HG02973 (cell line): ENCODE results near the gene GPR141.

ENCODE experiments used
- ATAC-seq: cut with Tn5 transposase; IDR thresholded peaks from one replicate; pipeline ENCODE4 v1.9.1; 2021; ENCODE audit warnings: moderate library complexity; ENCODE audit not compliant: unreplicated experiment

The GPR141 gene, protein sequence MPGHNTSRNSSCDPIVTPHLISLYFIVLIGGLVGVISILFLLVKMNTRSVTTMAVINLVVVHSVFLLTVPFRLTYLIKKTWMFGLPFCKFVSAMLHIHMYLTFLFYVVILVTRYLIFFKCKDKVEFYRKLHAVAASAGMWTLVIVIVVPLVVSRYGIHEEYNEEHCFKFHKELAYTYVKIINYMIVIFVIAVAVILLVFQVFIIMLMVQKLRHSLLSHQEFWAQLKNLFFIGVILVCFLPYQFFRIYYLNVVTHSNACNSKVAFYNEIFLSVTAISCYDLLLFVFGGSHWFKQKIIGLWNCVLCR

DNA sequence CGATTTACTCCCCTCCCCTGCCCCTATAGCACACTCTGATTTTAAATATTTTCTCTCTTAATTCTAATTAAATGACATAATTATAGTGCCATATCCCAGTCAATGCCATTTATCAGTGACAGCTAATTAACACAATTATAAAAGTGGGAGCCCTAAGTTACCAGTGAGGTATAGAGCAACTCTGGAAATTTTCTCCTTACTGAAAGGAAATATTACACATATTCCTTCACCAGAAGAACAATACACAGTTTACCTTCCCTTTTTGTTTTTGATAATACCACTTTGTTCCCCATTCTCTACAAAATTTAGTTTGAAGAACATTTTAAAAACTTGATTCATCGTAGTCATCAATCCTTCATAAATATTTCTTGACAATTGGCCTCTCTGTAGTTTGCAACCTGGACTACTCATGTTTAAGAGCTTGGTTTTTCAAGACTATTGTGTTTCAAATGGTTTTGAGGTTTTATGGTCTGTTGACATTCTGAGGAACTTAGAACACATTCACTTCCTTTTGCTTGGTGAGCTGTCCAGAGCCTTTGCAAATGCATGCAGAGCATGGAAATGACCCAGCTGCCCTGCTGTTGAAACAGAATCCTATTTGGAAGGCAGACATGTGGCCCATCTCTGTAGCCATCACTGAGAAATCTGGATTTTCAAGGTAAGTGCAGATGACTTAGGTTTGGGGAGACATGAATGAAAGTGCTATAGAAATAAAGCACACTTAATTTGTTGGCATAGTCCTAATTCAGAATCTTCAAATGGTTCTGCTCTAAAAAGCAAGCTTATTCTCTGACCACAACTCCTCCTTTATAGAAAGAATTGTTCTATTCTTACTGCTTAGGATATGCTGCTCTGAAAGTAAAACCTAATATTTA is at the start of gene GPR141:
Gene GPR141 (plus strand): TSS at position 521 of the 875 bp plus-strand sequence. CDS start 56,628 bp downstream, outside the sequence.
- peak; percentile 86 for ATAC-seq

DNA sequence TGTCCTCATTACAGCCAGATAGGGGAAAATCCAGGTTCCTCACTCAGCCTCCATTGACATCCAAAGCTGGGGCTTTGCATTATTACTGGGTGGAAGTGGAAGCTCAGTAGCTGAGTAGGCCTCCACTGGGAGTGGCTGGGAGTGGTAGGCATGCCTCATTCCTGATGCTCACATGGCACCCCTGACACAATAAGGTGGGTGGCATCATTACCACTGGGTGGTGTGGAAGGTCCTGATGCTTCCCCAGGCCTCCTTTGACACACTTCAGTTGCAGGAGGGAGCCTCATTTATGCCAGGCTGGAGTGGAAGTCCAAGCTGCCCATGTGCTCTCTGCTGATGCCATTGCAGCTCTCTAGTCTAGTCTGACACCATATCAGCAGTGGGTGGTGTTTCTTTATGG is 48.2 kb upstream of the GPR141 start:
- no peak for ATAC-seq

DNA sequence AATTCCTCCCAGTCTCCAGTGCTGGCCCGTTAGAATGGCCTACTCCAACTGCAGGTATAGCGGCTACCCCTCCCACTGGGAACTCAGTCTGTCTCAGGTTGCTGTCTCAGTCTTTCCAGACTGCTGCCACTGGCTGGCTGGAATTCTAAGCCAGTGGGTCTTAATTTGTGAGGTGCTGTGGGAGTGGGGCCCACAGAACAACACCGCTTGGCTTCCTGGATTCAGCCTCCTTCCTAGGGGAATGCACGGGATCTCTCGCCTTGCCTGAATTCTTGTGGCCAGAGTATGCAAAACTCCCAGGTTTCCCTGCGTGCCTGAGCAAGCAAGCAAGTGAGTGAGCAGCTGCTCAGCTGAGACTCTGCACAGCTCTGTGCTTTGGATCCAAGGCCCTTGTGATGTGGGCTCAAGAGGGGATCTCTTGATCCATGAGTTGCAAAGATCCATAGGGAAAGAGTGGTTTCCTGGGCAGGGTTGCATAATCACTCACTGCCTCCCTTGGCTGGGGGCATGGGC is 41.5 kb upstream of the GPR141 start:
- no peak for ATAC-seq

DNA sequence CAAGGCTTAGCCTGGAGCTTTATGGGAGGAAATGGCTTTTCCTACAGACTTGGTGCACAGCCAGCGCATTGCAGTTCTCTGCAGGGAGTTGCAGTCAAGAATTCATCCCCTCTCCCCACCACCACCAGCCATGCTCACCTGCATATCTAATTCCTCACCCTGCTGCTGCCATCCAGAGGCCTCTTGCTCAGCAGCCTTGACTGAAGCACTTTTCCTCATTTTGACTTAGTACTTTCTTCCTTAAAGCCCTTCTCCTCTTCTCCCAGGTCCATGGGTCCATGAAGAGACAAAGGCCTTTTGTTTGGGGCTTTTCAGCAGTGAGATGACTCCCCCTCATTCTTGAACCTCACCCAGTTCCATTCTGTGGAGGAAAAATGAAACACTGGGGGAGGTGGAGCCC is 39.7 kb upstream of the GPR141 start:
- ATAC-seq, result no peak

DNA sequence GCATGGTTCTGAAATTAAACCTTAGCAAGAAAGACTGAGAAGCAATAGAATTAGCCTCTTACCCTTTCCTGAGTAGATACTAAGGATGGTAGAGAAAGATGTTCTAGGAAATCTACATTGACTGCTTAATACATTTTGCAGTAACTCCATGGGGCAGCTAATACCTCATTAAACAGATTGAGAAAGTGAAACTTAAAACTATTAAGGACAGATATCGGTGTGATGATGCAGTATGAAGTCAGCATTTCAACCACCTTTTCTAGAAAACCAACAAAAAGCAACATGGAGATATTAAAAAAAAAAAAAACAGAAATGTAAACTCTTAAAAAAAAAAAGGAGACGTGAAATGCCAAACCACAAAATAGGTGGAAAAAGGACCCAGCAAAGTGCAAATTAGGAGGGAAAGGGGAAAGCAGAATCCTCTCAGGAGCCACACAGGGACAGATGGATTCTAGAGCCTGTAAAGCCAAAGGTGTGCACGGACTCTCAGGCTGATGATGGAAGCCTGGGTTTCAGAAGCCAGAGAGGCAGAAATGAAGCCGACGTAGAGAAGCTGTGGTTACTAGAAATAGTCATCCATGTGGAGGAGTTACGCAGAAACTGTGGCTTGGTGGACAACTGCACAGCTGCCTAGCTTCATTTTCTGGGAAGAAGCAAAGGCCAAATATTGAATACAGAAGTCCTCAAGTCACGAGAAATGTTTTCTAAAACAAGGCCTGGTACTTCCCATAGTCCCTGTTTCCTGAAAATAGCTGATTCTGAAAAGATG is 38.1 kb upstream of the GPR141 start:
- ATAC-seq, result no peak

DNA sequence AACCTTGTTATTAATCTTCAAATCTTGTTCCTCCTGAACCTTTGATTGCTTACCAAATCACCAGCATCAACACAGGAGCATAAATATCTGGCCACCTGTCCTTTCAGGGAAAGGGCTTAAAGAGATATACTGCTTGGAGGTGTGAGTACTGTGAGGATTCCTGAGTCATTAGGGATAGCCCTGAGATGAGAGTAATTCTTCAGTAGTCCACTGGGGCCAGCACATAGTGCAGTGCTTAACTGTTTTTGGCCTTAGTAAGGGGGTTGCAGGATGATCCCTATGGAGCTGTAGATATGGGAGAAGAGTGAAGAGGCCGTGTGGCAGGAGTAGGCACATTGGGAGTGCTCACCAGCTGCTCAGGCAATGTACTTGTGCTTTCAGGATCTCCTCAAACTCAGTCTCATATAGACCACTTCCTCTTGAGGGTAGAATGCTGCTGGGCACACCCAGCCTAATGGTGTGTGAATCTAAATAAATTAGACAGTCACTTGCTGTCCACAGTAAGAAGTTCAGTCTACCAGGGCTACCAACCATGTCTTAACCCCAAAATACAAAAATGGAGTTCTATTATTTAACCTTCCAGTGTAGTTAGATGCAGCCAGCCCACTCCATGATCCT is 26.5 kb upstream of the GPR141 start:
- peak; percentile 87 for ATAC-seq

DNA sequence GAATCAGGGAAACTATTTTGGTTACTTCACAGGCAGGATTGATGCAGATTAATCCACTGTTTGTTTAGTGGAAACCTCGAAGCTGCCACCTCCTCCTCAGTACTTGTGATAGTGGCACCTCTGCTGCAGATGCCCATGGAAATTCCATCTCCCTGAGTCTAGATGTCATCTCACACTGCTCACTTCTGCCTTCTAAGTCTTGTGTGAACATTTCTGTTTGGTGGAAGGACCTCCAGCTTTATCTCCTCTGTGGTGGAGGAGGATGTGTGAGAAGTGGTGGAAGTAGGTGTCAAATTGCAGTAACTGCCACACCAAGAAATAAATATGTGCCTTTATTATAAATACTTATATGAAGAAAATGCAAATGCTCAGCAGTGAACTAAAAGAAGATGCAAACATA is 25.8 kb upstream of the GPR141 start:
- ATAC-seq, result no peak

DNA sequence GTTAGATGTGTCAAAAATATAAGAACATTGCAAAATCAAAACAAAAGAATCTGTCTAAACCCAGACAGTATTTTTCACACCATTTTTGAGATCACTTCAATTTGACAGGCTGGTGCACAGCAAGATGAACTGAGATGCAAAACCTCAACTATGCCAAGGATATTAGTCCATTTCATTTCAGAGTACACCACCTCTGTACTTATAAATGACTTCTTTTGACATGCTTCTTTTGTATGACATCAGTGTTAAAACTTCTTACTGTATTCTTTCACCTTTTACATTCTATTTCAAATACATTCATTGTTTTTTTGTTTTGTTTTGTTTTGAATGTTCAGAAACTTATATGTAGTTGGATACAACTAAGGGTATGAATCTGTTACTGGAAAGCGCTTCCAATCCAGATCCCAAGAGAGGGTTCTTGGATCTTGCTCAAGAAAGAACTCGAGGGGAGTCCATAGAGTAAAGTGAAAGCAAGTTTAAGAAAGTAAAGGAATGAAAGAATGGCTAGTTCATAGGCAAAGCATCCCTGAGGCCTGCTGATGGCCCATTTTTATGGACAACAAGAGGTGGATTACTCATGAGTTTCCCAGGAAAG is 23.5 kb upstream of the GPR141 start:
- ATAC-seq, result no peak

DNA sequence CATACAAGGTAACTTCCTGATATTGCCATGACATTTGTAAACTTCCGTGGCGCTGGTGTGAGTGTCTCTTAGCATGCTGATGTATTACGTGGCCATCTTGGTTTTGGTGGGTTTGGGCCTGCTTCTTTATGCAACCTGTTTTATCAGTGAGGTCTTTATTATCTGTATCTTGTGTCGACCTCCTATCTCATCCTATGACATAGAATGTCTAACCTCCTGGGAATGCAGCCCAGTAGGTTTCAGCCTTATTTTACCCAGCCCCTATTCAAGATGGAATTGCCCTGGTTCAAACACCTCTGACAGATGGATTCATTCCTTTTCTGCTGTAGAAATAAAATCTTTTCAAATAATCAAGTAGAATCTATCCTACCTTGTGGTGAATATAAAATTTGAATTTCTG is 23.0 kb upstream of the GPR141 start:
- ATAC-seq, result no peak

DNA sequence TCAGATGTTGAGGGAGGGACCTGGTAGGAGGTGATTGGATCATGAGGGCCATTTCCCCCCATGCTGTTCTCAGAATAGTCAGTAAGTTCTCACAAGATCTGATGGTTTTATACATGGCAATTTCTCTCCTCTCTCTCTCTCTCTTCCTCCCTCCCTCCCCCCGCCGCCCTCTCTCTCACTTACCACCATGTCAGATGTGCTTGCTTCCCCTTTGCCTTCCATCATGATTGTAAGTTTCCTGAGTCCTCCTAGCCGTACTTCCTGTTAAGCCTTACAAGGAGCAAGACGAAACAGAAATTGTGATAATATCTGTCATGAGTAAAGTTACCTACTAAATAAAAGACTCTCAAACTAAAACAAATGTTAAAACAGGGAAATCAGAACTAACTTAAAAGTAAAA is 19.9 kb upstream of the GPR141 start:
- no peak for ATAC-seq

DNA sequence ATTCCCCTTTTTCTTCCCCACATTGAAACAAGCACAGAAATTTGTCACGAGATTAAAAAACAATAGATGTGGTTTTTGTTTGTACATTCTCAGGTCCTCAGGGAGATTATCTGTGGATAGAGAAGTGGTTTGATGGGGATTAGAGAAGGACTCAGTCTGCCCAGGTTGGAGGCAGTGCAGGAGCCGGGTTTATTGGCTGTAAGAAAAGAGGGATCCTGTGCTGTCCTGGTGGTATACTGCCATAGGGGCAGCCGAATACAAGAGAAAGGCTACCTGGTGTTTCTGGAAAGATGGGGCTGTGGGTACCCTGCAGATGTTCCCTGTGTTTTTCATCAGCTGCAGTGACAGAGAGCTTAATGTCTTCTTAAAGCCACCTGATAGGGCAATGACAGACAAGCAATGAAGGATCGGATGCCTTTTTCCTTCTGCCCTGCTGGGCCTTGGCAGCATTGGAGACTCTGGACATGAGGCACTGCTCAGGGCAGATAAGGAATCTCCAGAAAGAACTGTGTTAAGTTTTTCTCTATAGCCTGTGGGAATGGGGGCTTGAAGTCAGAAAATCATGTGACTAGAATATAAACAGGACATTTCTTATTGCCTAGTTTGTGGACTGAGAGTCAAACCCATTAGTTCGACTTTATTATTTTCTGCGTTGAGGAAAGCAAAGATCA is 18.1 kb upstream of the GPR141 start:
- ATAC-seq, result no peak

DNA sequence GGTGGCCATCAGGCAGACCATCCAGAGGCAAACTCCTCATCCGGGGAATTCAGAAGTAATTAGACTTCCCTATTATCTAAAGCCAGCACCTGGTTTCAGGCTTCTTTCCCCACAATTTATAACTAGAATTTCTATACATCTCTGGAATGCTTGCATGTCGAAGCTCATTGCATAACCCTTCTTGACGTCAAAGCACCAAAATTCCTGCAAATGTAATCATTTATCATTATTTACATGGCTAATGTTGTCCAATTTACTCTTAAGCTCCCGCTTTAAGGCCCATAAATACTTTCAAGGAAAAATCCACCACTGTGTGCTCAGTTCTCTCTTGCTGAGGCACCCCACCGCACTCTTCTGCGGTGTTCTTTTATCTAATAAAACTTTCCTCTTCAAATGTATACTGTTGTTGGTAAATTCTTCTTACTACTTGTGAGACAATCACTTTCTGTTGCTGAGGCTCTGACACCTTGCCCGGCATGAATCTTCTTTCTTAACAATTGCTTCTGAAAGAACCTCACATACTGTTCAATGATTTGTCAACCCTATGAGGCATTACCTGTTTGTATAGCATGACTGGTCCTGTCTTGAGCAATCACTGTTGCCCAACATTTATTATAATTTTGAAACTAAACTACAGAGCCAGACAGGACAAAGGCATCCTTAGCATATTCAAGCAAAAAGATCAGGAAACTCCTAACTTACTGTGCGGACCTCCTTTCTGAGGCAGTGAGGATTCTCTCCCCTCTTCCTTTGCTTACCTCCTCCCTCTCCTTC is 17.4 kb upstream of the GPR141 start:
- ATAC-seq, result no peak

DNA sequence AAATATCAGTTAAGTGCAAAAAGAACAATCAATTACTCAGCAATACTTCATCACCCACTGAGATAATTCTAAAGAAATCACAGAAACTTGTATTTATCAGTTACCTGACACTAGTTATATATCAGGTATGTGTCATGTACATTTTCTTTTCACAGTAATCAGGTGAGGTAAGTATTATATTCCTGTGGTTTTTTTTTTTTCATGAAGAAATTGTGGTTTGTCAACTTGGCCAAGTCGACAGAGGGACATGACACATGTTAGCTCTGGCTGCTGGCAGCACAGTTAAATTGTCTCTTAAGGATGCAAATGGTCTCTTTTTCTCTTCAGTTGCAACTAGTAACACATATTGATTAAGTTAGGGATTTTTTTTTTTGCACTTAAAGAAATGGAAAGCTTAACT is 13.7 kb upstream of the GPR141 start:
- no peak for ATAC-seq

DNA sequence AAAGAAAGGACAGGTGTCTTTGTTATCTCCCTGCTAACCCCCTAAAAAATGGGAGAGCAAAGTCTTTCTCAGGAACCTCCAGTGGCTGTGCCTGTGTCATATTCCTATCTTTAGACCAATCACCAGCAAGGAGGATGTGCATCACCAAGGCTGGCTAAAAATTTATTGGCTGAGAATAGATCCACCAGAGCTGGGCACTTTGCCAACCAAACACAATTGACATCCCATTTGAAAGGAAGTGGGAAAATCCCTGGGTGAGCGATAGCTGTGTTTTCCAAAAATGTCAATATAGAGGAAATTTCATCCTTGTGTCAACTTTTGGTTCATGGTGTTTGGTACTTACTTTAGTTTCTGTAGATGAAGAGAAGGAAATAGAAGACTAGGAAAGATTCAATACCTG is 13.1 kb upstream of the GPR141 start:
- ATAC-seq, result no peak

DNA sequence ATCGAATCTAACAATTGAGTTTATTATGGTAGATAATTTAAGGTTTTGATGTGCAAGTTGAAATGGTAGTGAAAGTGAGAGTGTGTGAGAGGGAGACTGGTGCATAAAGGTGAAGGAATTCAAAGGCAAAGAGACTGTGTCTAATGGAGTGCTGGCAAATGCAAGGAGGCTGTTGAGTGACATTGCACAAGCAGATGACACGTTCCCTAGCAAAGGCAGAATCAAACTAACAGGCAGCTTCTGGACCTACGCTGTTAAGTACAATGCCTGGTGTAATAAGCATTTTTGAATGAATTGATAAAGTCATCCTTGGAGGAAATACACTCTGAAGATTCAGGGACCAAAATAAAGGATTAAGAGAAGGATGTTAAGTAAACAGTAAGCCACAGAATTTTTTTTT is 11.7 kb upstream of the GPR141 start:
- no peak for ATAC-seq

DNA sequence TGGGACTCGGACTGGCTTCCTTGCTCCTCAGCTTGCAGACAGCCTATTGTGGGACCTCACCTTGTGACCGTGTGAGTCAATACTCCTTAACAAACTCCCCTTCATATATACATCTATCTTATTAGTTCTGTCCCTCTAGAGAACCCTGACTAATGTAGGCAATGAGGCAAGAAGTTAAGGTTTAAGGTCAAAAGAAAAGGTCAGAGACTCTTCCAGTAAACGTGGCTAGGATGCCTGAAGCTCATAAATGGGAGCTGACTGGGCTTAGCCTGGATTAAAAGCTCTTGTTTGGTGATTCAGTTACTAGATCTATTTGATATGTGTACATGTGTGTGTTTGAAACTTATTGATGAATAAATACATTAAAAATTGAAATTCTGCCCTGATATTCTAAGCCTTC is 10.6 kb upstream of the GPR141 start:
- no peak for ATAC-seq

DNA sequence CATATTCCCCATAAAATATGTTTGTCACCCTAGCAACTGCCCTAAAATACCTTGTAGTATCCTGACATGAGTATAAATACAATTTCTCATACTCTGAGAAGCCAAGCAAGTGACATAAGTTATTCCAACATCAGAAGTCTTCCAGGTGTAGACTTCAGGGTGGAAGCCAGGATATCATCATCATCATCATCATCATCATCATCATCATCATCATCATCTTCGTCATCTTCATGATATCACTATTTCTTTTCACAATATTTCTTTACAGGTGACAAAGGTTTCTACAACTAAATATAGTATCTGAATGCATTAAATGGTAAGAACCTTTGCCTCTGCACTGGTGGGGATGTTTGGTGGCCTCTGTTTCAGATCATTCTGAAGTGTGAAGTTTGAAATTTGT is 10.0 kb upstream of the GPR141 start:
- ATAC-seq, result no peak

DNA sequence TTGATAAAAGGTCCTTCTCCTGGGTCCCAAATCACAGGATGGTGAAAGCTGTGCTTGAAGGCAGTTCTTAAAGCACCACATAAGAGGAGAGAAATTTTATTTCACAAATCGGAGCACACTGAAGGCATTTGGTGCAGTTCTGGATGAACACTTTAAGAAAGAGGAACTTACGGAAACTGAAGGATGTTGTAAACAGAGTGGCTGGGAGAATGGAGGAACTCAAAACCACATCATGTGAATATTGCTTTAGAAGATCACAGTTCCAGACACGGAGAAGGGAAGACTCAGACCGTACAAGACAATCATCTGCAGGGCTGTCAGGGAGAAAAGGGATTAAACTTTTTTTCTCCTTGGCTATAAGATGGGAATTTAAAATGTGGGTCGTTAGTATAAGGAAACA is 9.0 kb upstream of the GPR141 start:
- ATAC-seq, result no peak

DNA sequence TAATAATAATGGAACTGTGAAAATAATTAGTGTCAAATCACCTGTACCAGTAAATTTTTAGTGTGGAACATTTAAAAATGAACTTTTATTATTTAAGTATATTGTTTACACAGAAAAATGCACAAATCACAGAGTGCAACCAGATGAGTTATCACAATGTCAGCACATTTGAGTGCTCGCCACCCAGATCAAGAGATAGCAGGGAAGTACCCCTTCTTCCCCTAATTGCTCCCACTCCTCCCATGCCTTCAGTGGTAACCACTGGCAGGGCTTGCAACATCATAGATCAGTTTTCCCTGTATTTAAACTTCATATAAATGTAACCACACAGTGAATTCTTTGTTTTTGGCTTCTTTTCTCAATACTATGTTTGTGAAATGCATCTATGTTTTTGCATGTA is 7.8 kb upstream of the GPR141 start:
- no peak for ATAC-seq
